GM12801 (cell line): ENCODE data around the gene PPFIA1.

ENCODE experiments used
- TF ChIP-seq, protein P1 (sequence below): IDR thresholded peaks from one replicate; pipeline ENCODE4 v1.5.1; 2011; ENCODE audit warnings: control low read depth; ENCODE audit not compliant: insufficient read length; ENCODE audit errors: extremely low read depth

Gene PPFIA1

DNA sequence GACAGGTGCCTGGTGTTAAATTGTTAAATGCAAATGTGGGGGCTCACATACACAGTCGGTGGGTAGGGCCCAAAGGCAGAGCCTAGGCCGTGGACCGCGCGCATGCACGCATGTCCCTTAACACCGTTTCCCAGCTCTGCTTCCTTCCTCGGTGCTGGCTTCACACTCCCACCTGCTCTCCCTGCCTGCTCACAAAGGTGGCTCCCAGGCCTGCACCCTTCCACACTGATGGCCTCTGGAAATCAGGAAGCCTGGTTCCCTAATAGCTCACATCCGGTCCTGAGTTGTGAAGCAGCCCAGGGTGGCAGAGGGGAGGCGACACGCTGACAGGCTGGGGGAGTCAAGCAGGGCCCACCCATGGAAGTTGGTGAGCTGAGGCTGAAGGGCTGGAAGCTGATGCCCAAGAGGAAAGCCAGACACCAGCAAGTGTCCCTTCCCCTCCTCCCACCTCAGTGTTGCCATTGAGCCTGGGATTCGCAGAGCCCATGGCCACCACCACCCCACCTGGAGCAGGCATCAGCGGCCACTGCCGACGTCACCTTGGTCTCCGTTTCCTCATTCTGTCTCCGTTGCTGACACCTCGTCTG lies 114.2 kb downstream of the PPFIA1 start:
- TF ChIP-seq, protein P1, sequence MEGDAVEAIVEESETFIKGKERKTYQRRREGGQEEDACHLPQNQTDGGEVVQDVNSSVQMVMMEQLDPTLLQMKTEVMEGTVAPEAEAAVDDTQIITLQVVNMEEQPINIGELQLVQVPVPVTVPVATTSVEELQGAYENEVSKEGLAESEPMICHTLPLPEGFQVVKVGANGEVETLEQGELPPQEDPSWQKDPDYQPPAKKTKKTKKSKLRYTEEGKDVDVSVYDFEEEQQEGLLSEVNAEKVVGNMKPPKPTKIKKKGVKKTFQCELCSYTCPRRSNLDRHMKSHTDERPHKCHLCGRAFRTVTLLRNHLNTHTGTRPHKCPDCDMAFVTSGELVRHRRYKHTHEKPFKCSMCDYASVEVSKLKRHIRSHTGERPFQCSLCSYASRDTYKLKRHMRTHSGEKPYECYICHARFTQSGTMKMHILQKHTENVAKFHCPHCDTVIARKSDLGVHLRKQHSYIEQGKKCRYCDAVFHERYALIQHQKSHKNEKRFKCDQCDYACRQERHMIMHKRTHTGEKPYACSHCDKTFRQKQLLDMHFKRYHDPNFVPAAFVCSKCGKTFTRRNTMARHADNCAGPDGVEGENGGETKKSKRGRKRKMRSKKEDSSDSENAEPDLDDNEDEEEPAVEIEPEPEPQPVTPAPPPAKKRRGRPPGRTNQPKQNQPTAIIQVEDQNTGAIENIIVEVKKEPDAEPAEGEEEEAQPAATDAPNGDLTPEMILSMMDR: no peak

DNA sequence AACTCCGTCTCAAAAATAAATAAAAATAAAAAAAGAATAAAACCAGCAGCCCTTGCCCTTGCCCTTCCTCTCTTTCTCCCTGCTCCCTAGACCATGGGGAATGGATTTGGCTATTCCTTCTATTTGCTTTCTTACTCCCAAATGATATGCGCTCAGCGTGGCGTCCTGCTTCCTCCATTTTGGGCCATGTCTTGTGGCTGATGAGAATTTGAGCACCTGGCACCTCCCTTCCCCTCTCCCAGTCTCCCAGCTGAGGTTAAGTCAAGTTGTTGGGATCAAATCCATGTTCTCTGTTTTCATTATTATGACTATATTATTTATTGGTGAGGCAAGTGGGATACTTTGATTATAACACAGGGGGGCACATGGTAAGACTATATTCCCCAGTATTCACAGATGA lies 117.1 kb downstream of the PPFIA1 start:
- TF ChIP-seq, protein P1: no peak

DNA sequence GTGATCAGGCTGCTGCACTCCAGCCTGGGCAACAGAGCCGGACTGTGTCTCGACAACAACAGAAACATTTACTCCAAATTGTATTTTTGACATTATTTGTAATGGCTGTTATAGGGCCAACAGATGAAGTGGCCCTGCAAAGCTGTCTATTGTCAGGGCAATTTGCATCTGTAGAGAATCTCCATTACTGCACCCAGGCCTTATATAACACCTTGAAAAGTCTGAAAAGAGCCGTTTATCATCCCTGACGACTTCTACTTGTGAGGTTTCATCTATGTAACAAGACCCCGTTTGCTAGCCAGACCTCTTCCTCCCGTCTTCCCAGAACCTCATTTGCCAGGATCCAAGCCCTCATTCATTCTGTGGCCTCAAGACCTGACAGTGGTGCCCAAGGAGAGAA lies 118.7 kb downstream of the PPFIA1 start:
- TF ChIP-seq, protein P1: no peak

DNA sequence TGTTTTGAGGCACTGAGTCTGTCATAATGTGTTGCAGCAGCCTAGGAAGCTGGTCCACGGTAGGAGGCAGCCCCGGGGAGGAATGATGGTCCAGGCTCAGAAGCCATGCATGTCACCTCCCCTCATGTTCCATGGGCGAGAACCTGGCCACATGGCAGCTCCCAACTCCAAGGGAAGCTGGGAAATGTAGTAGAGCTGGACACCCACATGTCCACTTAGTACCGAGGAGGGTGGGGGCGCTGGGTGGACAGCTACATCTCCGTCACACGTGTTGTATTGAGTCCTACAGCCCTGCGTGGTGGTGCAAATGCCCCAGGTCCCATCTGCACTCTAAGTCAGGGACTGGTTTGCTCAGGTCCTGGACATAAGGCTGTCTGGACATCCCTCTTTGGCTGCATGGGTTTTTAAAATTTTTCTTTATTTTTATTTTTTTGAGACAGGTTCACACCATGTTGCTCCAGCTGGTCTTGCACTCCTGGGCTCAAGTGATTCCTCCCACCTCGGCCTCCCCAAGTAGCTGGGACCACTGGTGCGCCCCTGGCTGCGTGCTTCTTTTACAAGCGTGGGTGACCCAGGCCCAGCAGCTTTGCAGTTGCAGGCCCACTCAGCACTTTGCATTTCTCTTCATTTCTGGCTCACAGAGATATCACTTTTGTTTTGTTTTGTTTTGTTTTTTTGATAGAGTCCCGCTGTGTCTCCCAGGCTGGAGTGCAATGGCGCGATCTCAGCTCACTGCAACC lies 123.9 kb downstream of the PPFIA1 start:
- TF ChIP-seq, protein P1: no peak

DNA sequence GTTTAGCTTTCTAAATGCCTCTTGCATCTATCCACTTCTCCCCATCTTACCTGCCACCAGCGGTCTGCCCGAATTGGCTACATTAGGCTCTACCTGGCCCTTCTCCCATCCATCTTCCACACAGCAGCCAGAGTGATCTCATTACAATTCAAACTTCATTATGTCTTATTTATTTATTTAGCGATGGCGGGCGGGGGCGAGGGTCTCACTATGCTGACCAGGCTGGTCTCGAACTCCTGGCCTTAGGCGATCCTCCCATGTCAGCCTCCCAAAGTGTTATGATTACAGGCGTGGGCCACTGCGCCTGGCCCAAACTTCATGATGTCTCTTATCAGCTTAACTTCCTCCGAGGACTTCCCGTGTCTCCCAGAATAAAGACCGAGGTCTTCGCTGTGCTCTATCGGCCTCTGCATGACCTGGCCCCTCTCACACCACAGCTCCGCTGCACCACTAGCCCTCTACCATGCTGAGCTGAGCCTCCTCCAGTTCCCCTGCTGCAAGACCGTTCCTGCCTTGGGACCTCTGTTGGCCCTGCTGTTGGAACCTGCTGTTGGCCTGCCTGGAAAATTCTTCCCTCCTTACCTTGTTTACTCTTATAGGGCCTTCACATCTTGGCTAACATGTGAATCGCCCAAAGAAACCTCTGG lies 127.0 kb downstream of the PPFIA1 start:
- TF ChIP-seq, protein P1: no peak

DNA sequence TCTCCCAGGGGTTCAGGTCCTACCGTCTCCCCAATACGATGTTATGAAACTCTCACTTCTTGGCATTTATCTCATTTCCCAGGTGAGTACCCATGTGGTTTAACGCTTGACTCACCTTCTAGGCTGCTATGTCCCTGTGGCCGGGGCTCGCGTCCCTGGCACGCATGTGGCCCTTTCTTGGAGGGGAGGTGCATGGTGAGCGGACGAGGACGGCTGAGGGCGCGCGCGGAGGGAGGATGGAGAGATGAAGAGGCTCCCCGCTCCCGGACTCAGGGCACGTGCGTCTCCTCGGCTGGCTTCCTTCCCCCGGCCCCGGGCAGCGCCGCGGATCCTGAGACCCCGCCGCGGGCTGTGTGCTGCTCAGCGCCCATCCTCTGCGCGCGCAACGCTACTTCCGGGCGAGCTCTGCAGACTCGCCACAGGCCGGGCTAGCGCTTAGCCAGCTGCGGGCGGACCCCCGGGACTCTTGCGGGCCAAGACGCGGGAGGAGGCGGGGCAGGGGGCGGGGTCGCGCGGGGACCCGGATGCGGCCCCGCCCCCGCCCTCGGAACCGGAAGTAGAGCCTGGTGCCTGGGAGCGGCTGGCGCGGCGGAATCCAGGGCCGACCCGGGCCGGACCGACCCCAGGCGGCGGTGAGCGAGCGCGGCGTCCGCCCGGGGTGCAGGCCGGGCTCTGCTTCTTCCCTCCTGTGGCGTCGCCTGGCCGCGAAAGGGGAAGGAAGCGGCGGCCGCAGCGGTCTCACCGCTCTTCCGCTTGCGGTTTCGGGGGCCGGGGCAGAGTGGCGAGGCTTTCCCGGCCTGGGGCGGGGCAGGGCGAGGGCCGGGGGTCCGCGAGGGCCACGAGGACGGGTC lies 127.7 kb downstream of the PPFIA1 start, which contains the start of gene CTTN:
Gene CTTN (plus strand): TSS at position 547 of the 851 bp plus-strand sequence. CDS start 8,769 bp downstream, outside the sequence.
- TF ChIP-seq, protein P1: no peak
